IMR-90 (cell line): Measurements from ENCODE around the gene PLIN4. TPM values are rescaled to one million over a fixed set of nuclear protein-coding genes. Genes with fewer than 3 reads are reported as not detected.
"Not testable (repeated sequence)": the region's sequence is repeated elsewhere in the genome, so short reads cannot be mapped to it uniquely, and the experiment has no call there.

Source experiments
- ATAC-seq: fragments of 200-7000 bp; cut with Tn5 transposase; 2 replicates; pipeline ENCODE4 v1.9.1; 2020; ENCODE audit warnings: low read depth, mild to moderate bottlenecking, moderate library complexity
- BruUV-seq: library from RNA; stranded (reverse); fragments of 400-500 nt; replicated peaks from 2 replicates; lab custom pipeline; 2021; lab: Mats Ljungman, UMichigan
- CTCF ChIA-PET: fragments of 300-600 bp; formaldehyde crosslinking; extraction: SDS; loops from one replicate; lab custom pipeline; 2021; ENCODE audit warnings: antibody characterized with exemption; lab: Yijun Ruan, JAX
- POLR2A ChIA-PET: fragments of 300-600 bp; sonication (Branson Sonifier 250); formaldehyde crosslinking; loops from one replicate; lab custom pipeline; 2022; ENCODE audit warnings: antibody characterized with exemption; ENCODE audit not compliant: unreplicated experiment; lab: Charles Lee
- DNase-seq: peaks from one replicate; pipeline ENCODE4 v3.0.0; 2013
- H2AFZ ChIP-seq: replicated peaks from 2 replicates; pipeline ENCODE3; 2013; ENCODE audit warnings: low read length, mild to moderate bottlenecking; ENCODE audit not compliant: poor library complexity
- H2AK5ac ChIP-seq: 2 replicates; pipeline ENCODE4 v1.6.1; 2013; ENCODE audit warnings: low read depth, low read length, inconsistent platforms
- H2AK9ac ChIP-seq: replicated peaks from 2 replicates; pipeline ENCODE3; 2013; ENCODE audit warnings: mild to moderate bottlenecking, low read depth, low read length, moderate library complexity; ENCODE audit not compliant: poor library complexity
- H2BK120ac ChIP-seq: 2 replicates; pipeline ENCODE4 v1.6.1; 2013; ENCODE audit warnings: low read depth, low read length, inconsistent platforms
- H2BK15ac ChIP-seq: 3 replicates; pipeline ENCODE4 v1.6.1; 2013; ENCODE audit warnings: low read depth, low read length, inconsistent platforms
- H2BK20ac ChIP-seq: 2 replicates; pipeline ENCODE4 v1.6.1; 2013; ENCODE audit warnings: low read depth, mild to moderate bottlenecking, inconsistent platforms, low read length, moderate library complexity
- H2BK5ac ChIP-seq: 2 replicates; pipeline ENCODE4 v1.6.1; 2013; ENCODE audit warnings: mild to moderate bottlenecking, low read depth, low read length, inconsistent platforms; ENCODE audit not compliant: poor library complexity, severe bottlenecking
- H3K14ac ChIP-seq: replicated peaks from 2 replicates; pipeline ENCODE4 v1.6.1; 2013; ENCODE audit warnings: low read depth, low read length, inconsistent platforms
- H3K18ac ChIP-seq: 2 replicates; pipeline ENCODE4 v1.6.1; 2013; ENCODE audit warnings: low read depth, low read length, control low read depth
- H3K23ac ChIP-seq: 2 replicates; pipeline ENCODE4 v1.6.1; 2013; ENCODE audit warnings: low read depth, low read length, inconsistent platforms
- H3K27ac ChIP-seq: 2 replicates; pipeline ENCODE4 v1.5.1; 2013; ENCODE audit warnings: mild to moderate bottlenecking, control low read depth, low read length; ENCODE audit not compliant: insufficient read depth
- H3K27me3 ChIP-seq: 2 replicates; pipeline ENCODE4 v1.6.1; 2013; ENCODE audit warnings: low read length; ENCODE audit not compliant: control insufficient read depth, insufficient read depth
- H3K36me3 ChIP-seq: 2 replicates; pipeline ENCODE4 v1.6.1; 2013; ENCODE audit warnings: low read length, mixed read lengths; ENCODE audit not compliant: control insufficient read depth, insufficient read depth
- H3K4ac ChIP-seq: 2 replicates; pipeline ENCODE4 v1.6.1; 2013; ENCODE audit warnings: low read depth, low read length, inconsistent platforms
- H3K4me1 ChIP-seq: 2 replicates; pipeline ENCODE4 v1.6.1; 2013; ENCODE audit warnings: low read length, mixed read lengths; ENCODE audit not compliant: control insufficient read depth, insufficient read depth
- H3K4me2 ChIP-seq: 2 replicates; pipeline ENCODE4 v1.6.1; 2013; ENCODE audit warnings: low read depth, mild to moderate bottlenecking, control low read depth, low read length, moderate library complexity
- H3K4me3 ChIP-seq: 2 replicates; pipeline ENCODE4 v1.5.1; 2013; ENCODE audit warnings: low read depth, mild to moderate bottlenecking, control low read depth, low read length, moderate library complexity; ENCODE audit not compliant: insufficient read depth
- H3K56ac ChIP-seq: 2 replicates; pipeline ENCODE4 v1.6.1; 2013; ENCODE audit warnings: low read length, inconsistent platforms; ENCODE audit not compliant: insufficient read depth; ENCODE audit errors: extremely low read depth
- H3K79me1 ChIP-seq, 2 experiments: 2 replicates each; pipeline ENCODE4 v1.6.1; 2013; ENCODE audit warnings: low read length in 2 of 2, inconsistent platforms in 1 of 2, low read depth in 1 of 2
- H3K9ac ChIP-seq: 2 replicates; pipeline ENCODE4 v1.6.1; 2013; ENCODE audit warnings: low read depth, low read length, control low read depth
- H3K9me1 ChIP-seq: 2 replicates; pipeline ENCODE4 v1.6.1; 2013; ENCODE audit warnings: low read length, inconsistent platforms; ENCODE audit not compliant: insufficient read depth
- H3K9me3 ChIP-seq: 2 replicates; pipeline ENCODE4 v1.6.1; 2013; ENCODE audit warnings: low read length; ENCODE audit not compliant: control insufficient read depth, insufficient read depth
- H4K20me1 ChIP-seq: 2 replicates; pipeline ENCODE4 v1.6.1; 2013; ENCODE audit warnings: low read length, inconsistent platforms; ENCODE audit not compliant: insufficient read depth
- H4K5ac ChIP-seq: 2 replicates; pipeline ENCODE4 v1.6.1; 2013; ENCODE audit warnings: mild to moderate bottlenecking, low read depth, low read length, control low read depth
- H4K8ac ChIP-seq, 2 experiments: 2 replicates each; pipeline ENCODE4 v1.6.1; 2013; ENCODE audit warnings: low read depth in 2 of 2, low read length in 2 of 2, control low read depth in 1 of 2, inconsistent platforms in 1 of 2
- H4K91ac ChIP-seq: 2 replicates; pipeline ENCODE4 v1.6.1; 2013; ENCODE audit warnings: low read depth, low read length, inconsistent platforms; ENCODE audit not compliant: insufficient read depth
- BHLHE40 ChIP-seq: fragments of 150-350 bp; IDR thresholded peaks from 2 replicates; pipeline ENCODE4 v1.6.1; 2016; ENCODE audit warnings: mild to moderate bottlenecking, low read depth, low read length
- CEBPB ChIP-seq: IDR thresholded peaks from 2 replicates; pipeline ENCODE4 v1.6.1; 2012; ENCODE audit warnings: low read depth, low read length, improper control_type of control experiment
- MXI1 ChIP-seq: IDR thresholded peaks from 2 replicates; pipeline ENCODE4 v1.6.1; 2012; ENCODE audit warnings: low read depth, mild to moderate bottlenecking, low read length, moderate library complexity, borderline replicate concordance
- SMC3 ChIP-seq: fragments of 150-350 bp; IDR thresholded peaks from 2 replicates; pipeline ENCODE4 v1.6.1; 2016; ENCODE audit warnings: low read depth, mild to moderate bottlenecking, antibody characterized with exemption, low read length, moderate library complexity
- WGBS, 2 experiments: methylation state at CpG; one replicate each; pipeline versions ENCODE4 v1.1.5 to v1.1.7; 2013; ENCODE audit warnings: missing lambda C conversion rate in 2 of 2; ENCODE audit not compliant: insufficient read length in 1 of 2; ENCODE audit errors: extremely low coverage in 2 of 2; 5-methylcytosine and 5-hydroxymethylcytosine counted together
- dilution Hi-C: fragments of 300-500 bp; cut with HindIII; formaldehyde crosslinking; loops from one replicate; pipeline ENCODE4 v1.14.3; 2018; ENCODE audit warnings: low sequenced_read_pairs; ENCODE audit not compliant: unreplicated experiment
- in situ Hi-C: fragments of 300-500 bp; cut with MboI; formaldehyde crosslinking; loops from 3 replicates; pipeline ENCODE4 v1.14.3; 2019; ENCODE audit warnings: low sequenced_read_pairs, inconsistent platforms, mixed read lengths
- intact Hi-C: fragments of 100-400 bp; cut with micrococcal nuclease; formaldehyde crosslinking; loops from 2 replicates; pipeline ENCODE4 v1.10.0; 2022
- polyA plus RNA-seq, 3 experiments: library from polyadenylated mRNA; depleted of rRNA; stranded (reverse); fragments of >200 nt; gene quantifications; 2 replicates each; pipeline ENCODE4 v1.2.3, GENCODE V29; 2012; ENCODE audit warnings: low replicate concordance in 1 of 3
- total RNA-seq: library from RNA; depleted of rRNA; stranded (reverse); fragments of >200 nt; gene quantifications from 2 replicates; pipeline ENCODE4 v1.2.3, GENCODE V29; 2012
- TF ChIP-seq, protein P1 (sequence below): fragments of 150-350 bp; IDR thresholded peaks from 2 replicates; pipeline ENCODE4 v1.6.1; 2016; ENCODE audit warnings: low read depth, mild to moderate bottlenecking, low read length, moderate library complexity, borderline replicate concordance

Gene PLIN4
- total and polyA plus RNA-seq, 2 of the 4 experiments (the other 2 are of a cell fraction), result under 0.01 to 0.09 TPM

DNA sequence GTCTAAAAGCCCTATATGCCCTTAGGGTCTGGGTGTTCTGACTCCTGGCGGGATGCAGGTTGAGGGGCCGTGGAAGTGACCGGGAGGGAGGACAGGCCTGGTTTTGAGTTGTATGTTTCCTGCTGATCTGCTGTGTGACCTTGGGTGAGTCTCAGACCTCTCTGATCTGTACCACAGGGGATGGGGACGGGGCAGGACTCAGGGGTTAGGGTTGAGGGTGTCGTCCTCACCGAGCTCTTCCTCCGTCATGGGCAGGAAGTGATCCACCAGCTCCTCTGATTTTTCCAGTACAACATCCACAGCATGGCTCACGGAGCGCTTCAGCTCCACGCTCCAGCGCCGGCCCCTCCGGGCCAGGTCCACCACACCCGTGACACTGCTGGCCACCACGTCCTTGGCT is 10.6 kb upstream of the PLIN4 start:
- dilution Hi-C loops, result no loop called here
- no peaks in the 10 kb centered on the region for H3K79me1 ChIP-seq
- peaks cover 24% of the 10 kb centered on the region for H3K27me3 ChIP-seq
- no peak overlapping the region for H3K9ac ChIP-seq
- no peak overlapping the region for H3K18ac ChIP-seq
- TF ChIP-seq, protein P1, sequence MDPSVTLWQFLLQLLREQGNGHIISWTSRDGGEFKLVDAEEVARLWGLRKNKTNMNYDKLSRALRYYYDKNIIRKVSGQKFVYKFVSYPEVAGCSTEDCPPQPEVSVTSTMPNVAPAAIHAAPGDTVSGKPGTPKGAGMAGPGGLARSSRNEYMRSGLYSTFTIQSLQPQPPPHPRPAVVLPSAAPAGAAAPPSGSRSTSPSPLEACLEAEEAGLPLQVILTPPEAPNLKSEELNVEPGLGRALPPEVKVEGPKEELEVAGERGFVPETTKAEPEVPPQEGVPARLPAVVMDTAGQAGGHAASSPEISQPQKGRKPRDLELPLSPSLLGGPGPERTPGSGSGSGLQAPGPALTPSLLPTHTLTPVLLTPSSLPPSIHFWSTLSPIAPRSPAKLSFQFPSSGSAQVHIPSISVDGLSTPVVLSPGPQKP, result no peak
- TF ChIP-seq CEBPB (no peak), SMC3 (no peak), BHLHE40 (no peak), MXI1 (no peak)
- in situ Hi-C loops, result no loop called here
- no peak overlapping the region for H3K27ac ChIP-seq
- H2BK15ac ChIP-seq, result no peak overlapping the region
- H2AK9ac ChIP-seq, result no peak overlapping the region
- no peaks in the 10 kb centered on the region; the same call in 1 of the 2 replicates for H4K20me1 ChIP-seq
- H2AFZ ChIP-seq, result no peak overlapping the region
- H4K8ac ChIP-seq, result no peak overlapping the region
- H2AK5ac ChIP-seq, result no peak overlapping the region
- H3K4me2 ChIP-seq, result no peak overlapping the region
- no peak overlapping the region for H3K14ac ChIP-seq
- no peak overlapping the region for H2BK120ac ChIP-seq
- 88% methylated on average over 8 of the region's 15 CpGs; no CpG with 5 or more reads in 1 of the 2 experiments for WGBS, 2 experiments
- no peak overlapping the region for H3K4me3 ChIP-seq
- no TSS peak for BruUV-seq
- H3K23ac ChIP-seq, result no peak overlapping the region
- H3K4me1 ChIP-seq, result no peaks in the 10 kb centered on the region
- H4K5ac ChIP-seq, result no peak overlapping the region
- no peak overlapping the region for H2BK5ac ChIP-seq
- H3K9me1 ChIP-seq, result no peaks in the 10 kb centered on the region
- no peak for ATAC-seq
- H3K9me3 ChIP-seq, result no peaks in the 10 kb centered on the region
- no peak overlapping the region for H3K56ac ChIP-seq
- H2BK20ac ChIP-seq, result no peak overlapping the region
- intact Hi-C loops, result loop anchor here (1.0 kb wide), 1 partner anchor 11 kb away; the partner anchor contains the start of gene PLIN4
- H3K4ac ChIP-seq, result no peak overlapping the region
- POLR2A ChIA-PET, result no interaction called here
- DNase-seq, result no peak
- no peak overlapping the region for H4K91ac ChIP-seq
- no peaks in the 10 kb centered on the region for H3K36me3 ChIP-seq
- CTCF ChIA-PET, result interaction anchor here (0.5 kb wide), 1 partner anchor 342 kb away, joined by 3 read pairs; no protein-coding TSS in a partner anchor

DNA sequence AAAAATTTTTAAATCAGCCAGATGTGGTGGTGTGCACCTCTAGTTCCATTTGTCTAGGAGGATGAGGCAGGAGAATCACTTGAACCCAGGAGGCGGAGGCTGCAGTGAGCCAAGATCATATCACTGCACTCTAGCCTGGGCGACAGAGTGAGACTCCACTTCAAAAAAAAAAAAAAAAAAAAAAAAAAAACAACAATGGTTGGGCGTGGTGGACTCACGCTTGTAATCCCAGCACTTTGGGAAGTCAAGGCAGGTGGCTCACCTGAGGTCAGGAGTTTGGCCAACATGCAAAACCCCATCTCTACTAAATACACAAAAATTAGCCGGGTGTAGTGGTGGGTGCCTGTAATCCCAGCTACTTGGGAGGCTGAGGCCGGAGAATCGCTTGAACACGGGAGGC is 9.1 kb upstream of the PLIN4 start:
- H3K4ac ChIP-seq, BruUV-seq, H3K56ac ChIP-seq, H3K23ac ChIP-seq, H4K91ac ChIP-seq, H2BK5ac ChIP-seq, intact Hi-C loops, POLR2A ChIA-PET, H3K27ac ChIP-seq, H3K9me1 ChIP-seq, H3K9me3 ChIP-seq, in situ Hi-C loops, DNase-seq, H2BK20ac ChIP-seq, H2BK15ac ChIP-seq, H3K79me1 ChIP-seq, H3K14ac ChIP-seq, H2AK5ac ChIP-seq, H3K18ac ChIP-seq, H2AK9ac ChIP-seq, ATAC-seq, H3K4me3 ChIP-seq, H4K5ac ChIP-seq, H4K8ac ChIP-seq, dilution Hi-C loops, H4K20me1 ChIP-seq, H2AFZ ChIP-seq, CTCF ChIA-PET, H3K4me2 ChIP-seq, H3K9ac ChIP-seq, H3K36me3 ChIP-seq, H3K4me1 ChIP-seq, H2BK120ac ChIP-seq: not testable (repeated sequence)
- WGBS, 2 experiments, result 100% methylated on average over 1 of the region's 8 CpGs; no CpG with 5 or more reads in 1 of the 2 experiments
- peaks cover 25% of the 10 kb centered on the region for H3K27me3 ChIP-seq
